MM.1S (cell line): ENCODE measurements around the gene LNX2.

Experiments
- EZH2 ChIP-seq: fragments of 300-600 bp; sonication (generic); optimal IDR thresholded peaks from 2 replicates; pipeline ENCODE3; 2017; ENCODE audit warnings: low read depth, mild to moderate bottlenecking, antibody characterized with exemption, low read length, mixed read lengths
- EZH2phosphoT487 ChIP-seq: fragments of 300-600 bp; sonication (generic); IDR thresholded peaks from 2 replicates; pipeline ENCODE4 v1.6.1; 2018; ENCODE audit warnings: antibody characterized with exemption, low read length
- TF ChIP-seq, protein P1 (sequence below): fragments of 300-600 bp; sonication (generic); IDR thresholded peaks from 2 replicates; pipeline ENCODE4 v1.5.1; 2016; ENCODE audit warnings: antibody characterized with exemption, low read length, mixed read lengths

DNA sequence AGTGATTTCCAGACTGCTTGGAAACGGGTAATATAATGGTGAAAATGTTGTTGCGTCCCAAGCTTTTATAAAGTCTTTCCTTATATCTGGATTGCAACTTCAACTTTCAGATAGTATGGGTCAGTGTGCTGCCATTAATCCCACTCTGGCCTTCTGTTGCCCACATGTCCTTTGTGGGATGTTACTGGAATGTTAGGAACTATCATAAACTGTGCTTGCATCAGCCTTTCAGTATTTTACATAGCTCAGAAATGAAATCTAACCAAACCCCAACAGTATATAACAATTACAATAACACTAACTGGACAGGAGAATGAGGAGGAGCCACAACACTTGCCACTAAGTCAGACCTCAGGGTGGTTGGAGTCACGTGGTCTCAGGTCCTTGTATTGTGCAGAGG, 78.9 kb downstream of the LNX2 start:
- TF ChIP-seq, protein P1, sequence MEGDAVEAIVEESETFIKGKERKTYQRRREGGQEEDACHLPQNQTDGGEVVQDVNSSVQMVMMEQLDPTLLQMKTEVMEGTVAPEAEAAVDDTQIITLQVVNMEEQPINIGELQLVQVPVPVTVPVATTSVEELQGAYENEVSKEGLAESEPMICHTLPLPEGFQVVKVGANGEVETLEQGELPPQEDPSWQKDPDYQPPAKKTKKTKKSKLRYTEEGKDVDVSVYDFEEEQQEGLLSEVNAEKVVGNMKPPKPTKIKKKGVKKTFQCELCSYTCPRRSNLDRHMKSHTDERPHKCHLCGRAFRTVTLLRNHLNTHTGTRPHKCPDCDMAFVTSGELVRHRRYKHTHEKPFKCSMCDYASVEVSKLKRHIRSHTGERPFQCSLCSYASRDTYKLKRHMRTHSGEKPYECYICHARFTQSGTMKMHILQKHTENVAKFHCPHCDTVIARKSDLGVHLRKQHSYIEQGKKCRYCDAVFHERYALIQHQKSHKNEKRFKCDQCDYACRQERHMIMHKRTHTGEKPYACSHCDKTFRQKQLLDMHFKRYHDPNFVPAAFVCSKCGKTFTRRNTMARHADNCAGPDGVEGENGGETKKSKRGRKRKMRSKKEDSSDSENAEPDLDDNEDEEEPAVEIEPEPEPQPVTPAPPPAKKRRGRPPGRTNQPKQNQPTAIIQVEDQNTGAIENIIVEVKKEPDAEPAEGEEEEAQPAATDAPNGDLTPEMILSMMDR, result no peak
- TF ChIP-seq EZH2 (no peak), EZH2phosphoT487 (no peak)
